GM21381 (cell line): Measurements from ENCODE around the gene FNTB.

Experiments
- ATAC-seq: cut with Tn5 transposase; IDR thresholded peaks from one replicate; pipeline ENCODE4 v1.9.1; 2021; ENCODE audit warnings: mild to moderate bottlenecking, moderate library complexity; ENCODE audit not compliant: unreplicated experiment

Gene FNTB

GRCh38 chr14:65044596-65044959 lies 57.9 kb downstream of the FNTB start:
- ATAC-seq = no peak

- no peak for ATAC-seq
Observed at GRCh38 chr14:65045006-65045405, 58.3 kb downstream of the FNTB start.

- ATAC-seq = no peak
Observed at GRCh38 chr14:65045709-65046108, 59.0 kb downstream of the FNTB start.

- ATAC-seq = no peak
Observed at GRCh38 chr14:65052832-65053231, 66.1 kb downstream of the FNTB start.

GRCh38 chr14:65053466-65053865 lies 66.8 kb downstream of the FNTB start:
- ATAC-seq = no peak

- ATAC-seq = no peak
Observed at GRCh38 chr14:65054471-65055085, 67.9 kb downstream of the FNTB start.

- ATAC-seq = no peak
Observed at GRCh38 chr14:65057695-65058094, 71.0 kb downstream of the FNTB start.

GRCh38 chr14:65062096-65063075 lies 75.7 kb downstream of the FNTB start:
- no peak for ATAC-seq

GRCh38 chr14:65065719-65066118 lies 79.0 kb downstream of the FNTB start:
- ATAC-seq = no peak

- no peak for ATAC-seq
Observed at GRCh38 chr14:65069874-65070413, 83.2 kb downstream of the FNTB start.

- ATAC-seq = no peak
Observed at GRCh38 chr14:65070471-65070976, 83.8 kb downstream of the FNTB start.

GRCh38 chr14:65071544-65071943 lies 84.8 kb downstream of the FNTB start:
- no peak for ATAC-seq

GRCh38 chr14:65072256-65072655 lies 85.6 kb downstream of the FNTB start:
- no peak for ATAC-seq

GRCh38 chr14:65072937-65073336 lies 86.2 kb downstream of the FNTB start:
- ATAC-seq = no peak

- ATAC-seq = no peak
Observed at GRCh38 chr14:65073605-65074201, 87.0 kb downstream of the FNTB start.

GRCh38 chr14:65074449-65075150 lies 87.9 kb downstream of the FNTB start:
- no peak for ATAC-seq

- no peak for ATAC-seq
Observed at GRCh38 chr14:65075628-65076325, 89.1 kb downstream of the FNTB start.

GRCh38 chr14:65077318-65077717 lies 90.6 kb downstream of the FNTB start:
- no peak for ATAC-seq

GRCh38 chr14:65079201-65079600 lies 92.5 kb downstream of the FNTB start:
- no peak for ATAC-seq

GRCh38 chr14:65079768-65080167 lies 93.1 kb downstream of the FNTB start:
- ATAC-seq = no peak
